ENCODE results near the gene CASS4. TPM values are rescaled to one million over a fixed set of nuclear protein-coding genes. Genes with fewer than 3 reads are reported as not detected.

The CASS4 gene
- total RNA-seq, 1 experiment from 2014 or later, result 0.15 TPM

GRCh38 chr20:56372850-56373249 lies 39.2 kb upstream of the CASS4 start:
- BruUV-seq (replicated peaks), result TSS peak; percentile 23
- intact Hi-C loops (cut with micrococcal nuclease; ENCODE audit: unreplicated experiment), result no loop called here
- ChIA-PET POLR2A (interaction anchor here (0.6 kb wide), 1 partner anchor 337 kb away, joined by 7 read pairs; no protein-coding TSS in a partner anchor), CTCF (no interaction called here)
- H3K27me3 ChIP-seq (ENCODE audit: control insufficient read depth, insufficient read depth, low read length), result no peaks in the 10 kb centered on the region
- H3K4me1 ChIP-seq (ENCODE audit: control insufficient read depth, insufficient read depth, low read length), result no peaks in the 10 kb centered on the region
- TF ChIP-seq SIN3A (IDR thresholded peaks at IDR 0.05; ENCODE audit: borderline replicate concordance, insufficient read depth, low read depth, low read length), result no peak
- no peak for TF ChIP-seq POLR2AphosphoS5 (IDR thresholded peaks at IDR 0.05; ENCODE audit: low read depth, low read length)
- no peak for TF ChIP-seq REST (IDR thresholded peaks at IDR 0.05; ENCODE audit: insufficient read depth in 1 of 2, low read depth in 2 of 2, low read length in 1 of 2)
- no peak for TF ChIP-seq TCF7L2 (IDR thresholded peaks at IDR 0.05; ENCODE audit: low read depth, low read length)
- TF ChIP-seq CTCF (IDR thresholded peaks at IDR 0.05), result no peak
- no peak overlapping the region for H3K27ac ChIP-seq (ENCODE audit: low read length)
- no peaks in the 10 kb centered on the region for H3K9me3 ChIP-seq (ENCODE audit: control insufficient read depth, insufficient read depth, low read depth, low read length)
- in situ Hi-C loops (cut with HindIII; ENCODE audit: low pct_unique_long_range_greater_than_20kb, low sequenced_read_pairs), result no loop called here
- no peak for ATAC-seq
- no peak for DNase-seq (ENCODE audit: low read depth, low spot score)
- no peak overlapping the region for H3K4me3 ChIP-seq (ENCODE audit: low read depth in 2 of 2, low read length in 2 of 2)
- H3K36me3 ChIP-seq (ENCODE audit: control insufficient read depth, insufficient read depth, low read length), result peaks cover 38% of the 10 kb centered on the region

GRCh38 chr20:56373942-56374341 lies 38.1 kb upstream of the CASS4 start:
- intact Hi-C loops (cut with micrococcal nuclease; ENCODE audit: unreplicated experiment), result no loop called here
- no peak overlapping the region for H3K27ac ChIP-seq (ENCODE audit: low read length)
- no TSS peak for BruUV-seq (replicated peaks)
- H3K9me3 ChIP-seq (ENCODE audit: control insufficient read depth, insufficient read depth, low read depth, low read length), result no peaks in the 10 kb centered on the region
- ChIA-PET POLR2A (no interaction called here), CTCF (interaction anchor here (0.7 kb wide), 1 partner anchor 172 kb away, joined by 4 read pairs; no protein-coding TSS in a partner anchor)
- ATAC-seq, result no peak; the same call in 1 of the 2 replicates
- in situ Hi-C loops (cut with HindIII; ENCODE audit: low pct_unique_long_range_greater_than_20kb, low sequenced_read_pairs), result no loop called here
- no peak for TF ChIP-seq POLR2AphosphoS5 (IDR thresholded peaks at IDR 0.05; ENCODE audit: low read depth, low read length)
- no peak for TF ChIP-seq REST (IDR thresholded peaks at IDR 0.05; ENCODE audit: insufficient read depth in 1 of 2, low read depth in 2 of 2, low read length in 1 of 2)
- no peak for TF ChIP-seq SIN3A (IDR thresholded peaks at IDR 0.05; ENCODE audit: borderline replicate concordance, insufficient read depth, low read depth, low read length)
- TF ChIP-seq TCF7L2 (IDR thresholded peaks at IDR 0.05; ENCODE audit: low read depth, low read length), result no peak
- no peak for TF ChIP-seq CTCF (IDR thresholded peaks at IDR 0.05)
- peaks cover 43% of the 10 kb centered on the region for H3K36me3 ChIP-seq (ENCODE audit: control insufficient read depth, insufficient read depth, low read length)
- no peaks in the 10 kb centered on the region for H3K4me1 ChIP-seq (ENCODE audit: control insufficient read depth, insufficient read depth, low read length)
- H3K27me3 ChIP-seq (ENCODE audit: control insufficient read depth, insufficient read depth, low read length), result no peaks in the 10 kb centered on the region
- H3K4me3 ChIP-seq (ENCODE audit: low read depth in 2 of 2, low read length in 2 of 2), result no peak overlapping the region
- no peak for DNase-seq (ENCODE audit: low read depth, low spot score)

All from Panc1 (cell line).